A673 (cell line): ENCODE results near the gene SSTR1. TPM values are rescaled to one million over a fixed set of nuclear protein-coding genes. Genes with fewer than 3 reads are reported as not detected.

Experiments used
- BruUV-seq: library from RNA; stranded (reverse); fragments of 400-500 nt; replicated peaks from 2 replicates; lab custom pipeline; 2021; lab: Mats Ljungman, UMichigan
- CTCF ChIA-PET: fragments of 300-600 bp; sonication (Branson Sonifier 250); formaldehyde crosslinking; loops from one replicate; lab custom pipeline; 2022; ENCODE audit warnings: antibody characterized with exemption; lab: Charles Lee
- POLR2A ChIA-PET: fragments of 300-600 bp; sonication (Branson Sonifier 250); formaldehyde crosslinking; loops from one replicate; lab custom pipeline; 2022; ENCODE audit warnings: antibody characterized with exemption; ENCODE audit not compliant: low non-redundant PET; lab: Charles Lee
- DNase-seq: peaks from one replicate; pipeline ENCODE4 v3.0.0-alpha.2; 2015; ENCODE audit warnings: low spot score
- H3K27ac ChIP-seq: fragments of 200-600 bp; sonication (generic); 2 replicates; pipeline ENCODE4 v1.5.1; 2016; ENCODE audit warnings: mixed run types, low read depth, mild to moderate bottlenecking, mixed read lengths, antibody characterized with exemption, low read length; ENCODE audit not compliant: poor library complexity, severe bottlenecking
- H3K27me3 ChIP-seq: fragments of 200-600 bp; sonication (generic); replicated peaks from 2 replicates; pipeline ENCODE4 v1.6.1; 2017; ENCODE audit warnings: mixed run types, low read depth, mild to moderate bottlenecking, mixed read lengths, antibody characterized with exemption, low read length; ENCODE audit not compliant: insufficient read depth, poor library complexity
- H3K36me3 ChIP-seq: fragments of 200-600 bp; sonication (generic); 2 replicates; pipeline ENCODE4 v1.6.1; 2016; ENCODE audit warnings: mixed run types, mild to moderate bottlenecking, mixed read lengths, antibody characterized with exemption, low read length; ENCODE audit not compliant: insufficient read depth, poor library complexity, severe bottlenecking
- H3K4me1 ChIP-seq: fragments of 200-600 bp; sonication (generic); 2 replicates; pipeline ENCODE4 v1.6.1; 2017; ENCODE audit warnings: mixed run types, mild to moderate bottlenecking, mixed read lengths, antibody characterized with exemption, low read length; ENCODE audit not compliant: insufficient read depth, poor library complexity, severe bottlenecking
- H3K4me3 ChIP-seq: fragments of 200-600 bp; sonication (generic); 2 replicates; pipeline ENCODE4 v1.5.1; 2016; ENCODE audit warnings: low read depth, mixed run types, mild to moderate bottlenecking, mixed read lengths, low read length; ENCODE audit not compliant: poor library complexity, severe bottlenecking
- H3K9me3 ChIP-seq: fragments of 200-600 bp; sonication (generic); 2 replicates; pipeline ENCODE4 v1.6.1; 2016; ENCODE audit warnings: mixed run types, low read depth, mild to moderate bottlenecking, mixed read lengths, antibody characterized with exemption, low read length; ENCODE audit not compliant: poor library complexity, severe bottlenecking
- EZH2 ChIP-seq: fragments of 200-600 bp; sonication (generic); IDR thresholded peaks from 2 replicates; pipeline ENCODE4 v1.6.1; 2017; ENCODE audit warnings: borderline replicate concordance, low read depth, mild to moderate bottlenecking, mixed read lengths, antibody characterized with exemption, low read length; ENCODE audit not compliant: poor library complexity, severe bottlenecking
- intact Hi-C: fragments of 100-400 bp; cut with micrococcal nuclease; formaldehyde crosslinking; loops from one replicate; pipeline ENCODE4 v1.10.0; 2022; ENCODE audit not compliant: unreplicated experiment
- total RNA-seq: library from RNA; stranded (reverse); gene quantifications from 2 replicates; pipeline ENCODE4 v1.2.3, GENCODE V29; 2021
- TF ChIP-seq, protein P1 (sequence below): fragments of 300-800, 200-600 bp; sonication (generic); conservative IDR thresholded peaks from 2 replicates; pipeline ENCODE4 v1.5.1; 2017; ENCODE audit warnings: low read depth, mild to moderate bottlenecking, antibody characterized with exemption, low read length, moderate library complexity, mixed read lengths

Gene SSTR1
- total RNA-seq, 1 experiment from 2014 or later, result 3.8 TPM

GRCh38 chr14:38248321-38249028, 40.8 kb downstream of the SSTR1 start:
- Histone ChIP-seq H3K36me3 (no peaks in the 10 kb centered on the region), H3K4me1 (no peaks in the 10 kb centered on the region), H3K9me3 (no peaks in the 10 kb centered on the region), H3K27me3 (no peaks in the 10 kb centered on the region), H3K4me3 (no peak overlapping the region), H3K27ac (no peak overlapping the region)
- TF ChIP-seq, protein P1, sequence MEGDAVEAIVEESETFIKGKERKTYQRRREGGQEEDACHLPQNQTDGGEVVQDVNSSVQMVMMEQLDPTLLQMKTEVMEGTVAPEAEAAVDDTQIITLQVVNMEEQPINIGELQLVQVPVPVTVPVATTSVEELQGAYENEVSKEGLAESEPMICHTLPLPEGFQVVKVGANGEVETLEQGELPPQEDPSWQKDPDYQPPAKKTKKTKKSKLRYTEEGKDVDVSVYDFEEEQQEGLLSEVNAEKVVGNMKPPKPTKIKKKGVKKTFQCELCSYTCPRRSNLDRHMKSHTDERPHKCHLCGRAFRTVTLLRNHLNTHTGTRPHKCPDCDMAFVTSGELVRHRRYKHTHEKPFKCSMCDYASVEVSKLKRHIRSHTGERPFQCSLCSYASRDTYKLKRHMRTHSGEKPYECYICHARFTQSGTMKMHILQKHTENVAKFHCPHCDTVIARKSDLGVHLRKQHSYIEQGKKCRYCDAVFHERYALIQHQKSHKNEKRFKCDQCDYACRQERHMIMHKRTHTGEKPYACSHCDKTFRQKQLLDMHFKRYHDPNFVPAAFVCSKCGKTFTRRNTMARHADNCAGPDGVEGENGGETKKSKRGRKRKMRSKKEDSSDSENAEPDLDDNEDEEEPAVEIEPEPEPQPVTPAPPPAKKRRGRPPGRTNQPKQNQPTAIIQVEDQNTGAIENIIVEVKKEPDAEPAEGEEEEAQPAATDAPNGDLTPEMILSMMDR, result peak; percentile 53; the same call in 1 of the 2 replicates
- TF ChIP-seq EZH2, result no peak
- CTCF ChIA-PET, result no interaction called here
- intact Hi-C loops, result no loop called here
- DNase-seq, result peak; percentile 26
- POLR2A ChIA-PET, result no interaction called here
- BruUV-seq, result no TSS peak

DNA sequence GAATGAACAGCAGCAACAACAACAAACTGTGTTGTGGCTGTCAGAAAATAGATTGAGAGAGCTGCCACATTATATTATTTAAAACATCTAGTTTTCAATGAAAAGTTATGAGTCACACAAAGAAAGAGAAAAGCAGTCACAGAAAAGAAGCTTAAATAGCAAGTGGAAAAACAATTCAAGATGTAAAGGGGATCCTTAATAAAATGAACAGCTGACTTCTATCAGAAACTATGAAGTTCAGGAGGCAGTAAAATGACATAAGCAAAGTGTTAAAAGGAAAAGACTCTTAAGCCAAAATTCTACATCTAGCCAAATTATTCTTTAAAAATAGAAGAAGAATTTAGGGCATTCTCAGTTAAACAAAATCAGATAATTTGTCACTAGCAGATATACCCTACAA, 42.6 kb downstream of the SSTR1 start:
- no peaks in the 10 kb centered on the region for H3K36me3 ChIP-seq
- H3K4me1 ChIP-seq, result no peaks in the 10 kb centered on the region
- TF ChIP-seq, protein P1, result no peak
- no peak for TF ChIP-seq EZH2
- BruUV-seq, result no TSS peak
- ChIA-PET POLR2A (no interaction called here), CTCF (no interaction called here)
- intact Hi-C loops, result no loop called here
- H3K27ac ChIP-seq, result no peak overlapping the region
- no peak overlapping the region for H3K4me3 ChIP-seq
- H3K9me3 ChIP-seq, result no peaks in the 10 kb centered on the region
- DNase-seq, result no peak
- no peaks in the 10 kb centered on the region for H3K27me3 ChIP-seq

- no peak overlapping the region for H3K27ac ChIP-seq
- intact Hi-C loops, result no loop called here
- H3K4me3 ChIP-seq, result no peak overlapping the region
- ChIA-PET POLR2A (no interaction called here), CTCF (no interaction called here)
- H3K27me3 ChIP-seq, result no peaks in the 10 kb centered on the region
- TF ChIP-seq EZH2, result no peak
- TF ChIP-seq, protein P1, result no peak
- H3K36me3 ChIP-seq, result no peaks in the 10 kb centered on the region
- BruUV-seq, result no TSS peak
- no peaks in the 10 kb centered on the region for H3K9me3 ChIP-seq
- no peaks in the 10 kb centered on the region for H3K4me1 ChIP-seq
- DNase-seq, result no peak
Observed at GRCh38 chr14:38252066-38252710, 44.5 kb downstream of the SSTR1 start.
